ENCODE measurements around the gene CST9.
"Not testable (repeated sequence)": the region's sequence is repeated elsewhere in the genome, so short reads cannot be mapped to it uniquely, and the experiment has no call there.

Gene CST9

GRCh38 chr20:23622839-23623343, 17.2 kb upstream of the CST9 start:
- Mint-ChIP-seq H3K9me3 (no peaks in the 10 kb centered on the region), H3K27ac (no peak overlapping the region), H3K27me3 (peaks cover 16 to 21% of the 10 kb centered on the region in 2 donors), H3K4me3 (no peak overlapping the region), H3K4me1 (peaks cover 6 to 7% of the 10 kb centered on the region in 2 donors), H3K36me3 (no peaks in the 10 kb centered on the region)
- ATAC-seq (replicated peaks) (peak; percentile 61 to 70), DNase-seq (no peak)

GRCh38 chr20:23622401-23622800, 16.7 kb upstream of the CST9 start:
- not testable (repeated sequence) for H3K36me3 Mint-ChIP-seq; H3K4me1 Mint-ChIP-seq; ATAC-seq (replicated peaks); DNase-seq; H3K4me3 Mint-ChIP-seq; H3K9me3 Mint-ChIP-seq; H3K27ac Mint-ChIP-seq
- peaks cover 16 to 21% of the 10 kb centered on the region in 2 donors for H3K27me3 Mint-ChIP-seq

- H3K27ac Mint-ChIP-seq: not testable (repeated sequence)
Measured at GRCh38 chr20:23620670-23621386, 15.1 kb upstream of the CST9 start.

GRCh38 chr20:23614163-23614562, 8.4 kb upstream of the CST9 start:
- DNase-seq (no peak), ATAC-seq (replicated peaks) (no peak)
- Mint-ChIP-seq H3K27me3 (peaks cover 5 to 9% of the 10 kb centered on the region in 2 donors), H3K36me3 (no peaks in the 10 kb centered on the region), H3K4me1 (no peaks in the 10 kb centered on the region), H3K4me3 (no peak overlapping the region), H3K27ac (no peak overlapping the region), H3K9me3 (peaks cover 0 to 2% of the 10 kb centered on the region in 2 donors)

More at GRCh38 chr20:23620670-23621386, 15.1 kb upstream of the CST9 start:
- not testable (repeated sequence) for DNase-seq; H3K9me3 Mint-ChIP-seq; ATAC-seq (replicated peaks); H3K4me1 Mint-ChIP-seq; H3K4me3 Mint-ChIP-seq; H3K36me3 Mint-ChIP-seq
- peaks cover 16 to 21% of the 10 kb centered on the region in 2 donors for H3K27me3 Mint-ChIP-seq

GRCh38 chr20:23613676-23614075, 8.0 kb upstream of the CST9 start:
- no peak overlapping the region for H3K27ac Mint-ChIP-seq
- no peak overlapping the region for H3K4me3 Mint-ChIP-seq
- H3K4me1 Mint-ChIP-seq: no peaks in the 10 kb centered on the region
- ATAC-seq (replicated peaks) (no peak), DNase-seq (no peak)
- H3K9me3 Mint-ChIP-seq: peaks cover 0 to 2% of the 10 kb centered on the region in 2 donors
- peaks cover 4 to 5% of the 10 kb centered on the region in 2 donors for H3K27me3 Mint-ChIP-seq
- no peaks in the 10 kb centered on the region for H3K36me3 Mint-ChIP-seq

- H3K4me1 Mint-ChIP-seq: no peaks in the 10 kb centered on the region
- no peak for ATAC-seq (replicated peaks)
- H3K27ac Mint-ChIP-seq: no peak overlapping the region
- no peak overlapping the region for H3K4me3 Mint-ChIP-seq
- H3K9me3 Mint-ChIP-seq: peaks cover 0 to 2% of the 10 kb centered on the region in 2 donors
- no peaks in the 10 kb centered on the region for H3K27me3 Mint-ChIP-seq
- no peaks in the 10 kb centered on the region for H3K36me3 Mint-ChIP-seq
- no peak for DNase-seq
Measured at GRCh38 chr20:23612396-23612795, 6.7 kb upstream of the CST9 start.

GRCh38 chr20:23609486-23610109, 3.9 kb upstream of the CST9 start:
- no peak for ATAC-seq (replicated peaks)
- no peak overlapping the region for H3K27ac Mint-ChIP-seq
- H3K4me1 Mint-ChIP-seq: peaks cover 0 to 7% of the 10 kb centered on the region in 2 donors
- DNase-seq: no peak
- no peaks in the 10 kb centered on the region for H3K9me3 Mint-ChIP-seq
- H3K36me3 Mint-ChIP-seq: no peaks in the 10 kb centered on the region
- H3K27me3 Mint-ChIP-seq: peaks cover 0 to 6% of the 10 kb centered on the region in 2 donors
- no peak overlapping the region for H3K4me3 Mint-ChIP-seq

- Mint-ChIP-seq H3K36me3 (no peaks in the 10 kb centered on the region), H3K27ac (no peak overlapping the region), H3K27me3 (peaks cover 0 to 6% of the 10 kb centered on the region in 2 donors), H3K9me3 (no peaks in the 10 kb centered on the region), H3K4me1 (peaks cover 0 to 7% of the 10 kb centered on the region in 2 donors), H3K4me3 (no peak overlapping the region)
- DNase-seq: no peak
- no peak for ATAC-seq (replicated peaks)
Measured at GRCh38 chr20:23608251-23608846, 2.6 kb upstream of the CST9 start.

- DNase-seq (no peak), ATAC-seq (replicated peaks) (no peak)
- peaks cover 0 to 6% of the 10 kb centered on the region in 2 donors for H3K27me3 Mint-ChIP-seq
- peaks cover 2 to 7% of the 10 kb centered on the region in 2 donors for H3K4me1 Mint-ChIP-seq
- no peak overlapping the region for H3K4me3 Mint-ChIP-seq
- no peaks in the 10 kb centered on the region for H3K36me3 Mint-ChIP-seq
- no peak overlapping the region for H3K27ac Mint-ChIP-seq
- no peaks in the 10 kb centered on the region for H3K9me3 Mint-ChIP-seq
Measured at GRCh38 chr20:23607497-23608245, 2.0 kb upstream of the CST9 start.

- Mint-ChIP-seq H3K4me3 (no peak overlapping the region), H3K4me1 (peaks cover 2 to 7% of the 10 kb centered on the region in 2 donors), H3K36me3 (no peaks in the 10 kb centered on the region), H3K9me3 (no peaks in the 10 kb centered on the region), H3K27me3 (peaks cover 0 to 6% of the 10 kb centered on the region in 2 donors), H3K27ac (no peak overlapping the region)
- ATAC-seq (replicated peaks): peak; percentile 89 to 92
- DNase-seq: peak; percentile 37
Measured at GRCh38 chr20:23606652-23607049, 934 bp upstream of the CST9 start.

GRCh38 chr20:23604306-23604705, 1.4 kb downstream of the CST9 start:
- Mint-ChIP-seq H3K27me3 (peaks cover 0 to 6% of the 10 kb centered on the region in 2 donors), H3K4me1 (peaks cover 2 to 7% of the 10 kb centered on the region in 2 donors), H3K4me3 (no peak overlapping the region), H3K27ac (no peak overlapping the region), H3K36me3 (no peaks in the 10 kb centered on the region), H3K9me3 (no peaks in the 10 kb centered on the region)
- no peak for ATAC-seq (replicated peaks)
- DNase-seq: no peak

- Mint-ChIP-seq H3K36me3 (no peaks in the 10 kb centered on the region), H3K27me3 (peaks cover 0 to 6% of the 10 kb centered on the region in 2 donors), H3K9me3 (no peaks in the 10 kb centered on the region), H3K4me1 (peaks cover 2 to 7% of the 10 kb centered on the region in 2 donors), H3K4me3 (no peak overlapping the region), H3K27ac (no peak overlapping the region)
- DNase-seq: no peak
- no peak for ATAC-seq (replicated peaks)
Measured at GRCh38 chr20:23603321-23603720, 2.4 kb downstream of the CST9 start.

GRCh38 chr20:23602699-23603098, 3.0 kb downstream of the CST9 start:
- DNase-seq: no peak
- Mint-ChIP-seq H3K27ac (no peak overlapping the region), H3K9me3 (no peaks in the 10 kb centered on the region), H3K4me1 (peaks cover 2 to 7% of the 10 kb centered on the region in 2 donors), H3K36me3 (no peaks in the 10 kb centered on the region), H3K4me3 (no peak overlapping the region), H3K27me3 (peaks cover 0 to 6% of the 10 kb centered on the region in 2 donors)
- no peak for ATAC-seq (replicated peaks)

GRCh38 chr20:23602241-23602640, 3.5 kb downstream of the CST9 start:
- no peak overlapping the region for H3K27ac Mint-ChIP-seq
- peaks cover 2 to 7% of the 10 kb centered on the region in 2 donors for H3K4me1 Mint-ChIP-seq
- H3K36me3 Mint-ChIP-seq: no peaks in the 10 kb centered on the region
- H3K4me3 Mint-ChIP-seq: no peak overlapping the region
- DNase-seq (no peak), ATAC-seq (replicated peaks) (no peak)
- peaks cover 0 to 7% of the 10 kb centered on the region in 2 donors for H3K27me3 Mint-ChIP-seq
- no peaks in the 10 kb centered on the region for H3K9me3 Mint-ChIP-seq

Measured in stimulated activated naive B cell treated with anti-CD40 and anti-IgM and Interleukin-4, amounts not matched to agents 10 μg/mL and 1 μg/mL and 100 μg/mL, for 72 hours (primary cell).